ENCODE measurements around the gene TMEM134.
A peak's percentile ranks its signal among the peaks of the same experiment; 100 is the strongest.

TMEM134 gene

GRCh38 chr11:67419325-67420049, 49.6 kb downstream of the TMEM134 start:
- DNase-seq: no peak

GRCh38 chr11:67418476-67419281, 50.4 kb downstream of the TMEM134 start:
- peak in 2 of 4 experiments; percentile 30 to 39 for DNase-seq

DNA sequence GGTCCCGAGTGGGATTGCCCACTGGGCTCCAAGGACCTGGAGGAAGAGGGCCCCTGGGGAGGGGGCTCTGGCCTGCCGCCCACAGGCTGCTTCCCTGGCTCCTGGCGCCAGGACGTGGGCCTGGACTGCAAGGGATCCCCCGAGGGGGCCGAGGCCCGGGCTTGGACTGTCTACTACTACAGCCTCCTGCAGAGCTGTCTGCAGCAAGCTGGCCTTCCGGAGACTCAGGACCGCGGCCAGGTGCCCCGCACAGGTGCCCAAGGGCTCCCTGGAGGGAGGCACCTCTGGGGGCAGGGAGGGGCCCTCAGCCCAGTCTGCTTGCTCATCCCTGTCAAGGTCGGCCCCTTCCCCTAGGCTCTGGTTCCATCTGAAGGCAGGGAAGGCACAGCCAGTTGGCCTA, 51.6 kb downstream of the TMEM134 start:
- DNase-seq: no peak

DNA sequence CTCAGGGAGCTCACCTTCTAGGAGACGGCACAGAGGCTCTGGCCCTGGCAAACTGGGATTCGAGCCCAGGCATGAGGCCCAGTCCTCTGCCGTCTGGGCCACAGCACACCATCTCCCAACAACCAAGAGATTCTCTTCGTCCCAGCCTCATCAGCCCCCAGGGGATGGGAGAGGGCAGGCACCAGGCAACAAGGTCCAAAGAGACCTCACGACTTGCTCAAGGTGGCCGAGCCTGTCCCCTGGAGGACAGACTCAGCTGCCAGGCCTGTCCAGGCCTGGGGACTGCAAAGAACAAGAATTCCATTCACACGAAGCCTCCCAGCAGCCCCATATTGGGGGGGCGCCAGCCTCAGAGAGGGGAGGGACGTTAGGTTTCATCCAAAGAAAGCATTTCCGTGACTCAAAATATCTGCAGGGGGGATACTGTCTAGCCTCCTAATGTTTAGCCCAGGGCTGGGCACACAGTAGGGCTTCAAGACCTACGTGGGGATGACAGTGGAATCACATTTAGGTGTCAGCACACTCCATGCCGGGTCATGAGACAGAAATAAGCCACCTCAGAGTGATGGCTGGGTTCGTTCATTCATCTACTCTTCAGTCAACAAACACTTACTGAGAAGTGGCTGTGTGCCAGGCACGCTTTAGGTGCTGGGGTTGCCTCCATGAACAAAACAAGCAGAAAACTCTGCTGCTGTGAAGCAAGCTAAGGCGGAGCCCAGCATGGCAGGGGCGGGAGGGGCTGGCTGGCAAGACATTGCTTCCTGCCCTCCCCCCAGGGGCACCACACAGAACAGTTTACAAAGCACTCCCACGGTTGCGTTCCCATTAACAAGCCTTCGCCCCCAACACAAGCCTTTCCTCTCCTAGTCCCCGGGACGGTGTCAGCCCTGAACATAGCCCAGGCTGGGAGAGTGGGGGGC, 52.4 kb downstream of the TMEM134 start:
- peak in 3 of 4 experiments; percentile 26 to 83 (median 81) for DNase-seq

DNA sequence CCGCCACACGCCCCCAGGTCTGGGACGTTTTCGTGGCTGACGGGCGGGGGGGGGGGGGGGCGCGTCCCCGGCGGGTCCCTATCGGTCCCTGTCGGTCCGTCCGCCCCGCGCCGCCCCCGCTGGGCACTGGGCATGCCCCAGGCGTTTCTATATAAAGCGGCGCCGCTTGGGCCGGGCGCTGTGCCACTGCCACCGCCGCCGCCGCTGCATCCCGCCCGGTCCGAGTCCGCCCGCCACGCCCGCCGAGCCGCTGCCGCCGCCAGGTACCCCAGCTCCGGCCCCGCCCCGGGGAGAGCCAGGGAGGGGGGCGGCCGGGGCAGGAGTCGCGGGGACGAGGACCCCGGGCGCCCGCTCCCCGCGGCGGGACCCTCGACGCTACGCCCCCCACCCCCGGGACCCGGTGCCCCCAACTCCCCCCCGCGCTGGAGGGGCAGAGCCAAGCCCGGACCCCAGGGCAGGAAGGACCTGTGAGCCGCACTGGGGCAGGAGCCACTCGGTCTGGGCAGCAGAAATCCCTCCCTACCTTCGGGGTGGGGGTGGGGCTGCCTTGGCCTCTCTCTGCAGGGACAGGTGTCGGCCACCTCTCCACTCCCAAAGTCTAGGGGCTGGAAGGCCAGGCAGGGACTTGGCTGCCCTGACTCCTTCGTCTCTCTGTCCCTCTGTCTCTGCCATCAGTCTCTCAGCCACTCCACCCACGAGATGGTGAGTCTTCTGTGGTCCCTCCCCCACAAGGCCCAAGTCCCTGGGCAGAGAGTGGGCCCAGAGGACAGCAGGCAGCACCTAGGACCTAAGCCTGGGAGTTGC, 53.3 kb downstream of the TMEM134 start, which contains the start of gene CARNS1:
Gene CARNS1, plus strand, starts transcription at position 178 of the 804 bp plus-strand sequence. Its CDS starts 522 bp downstream, at position 700.
- no peak for DNase-seq

DNA sequence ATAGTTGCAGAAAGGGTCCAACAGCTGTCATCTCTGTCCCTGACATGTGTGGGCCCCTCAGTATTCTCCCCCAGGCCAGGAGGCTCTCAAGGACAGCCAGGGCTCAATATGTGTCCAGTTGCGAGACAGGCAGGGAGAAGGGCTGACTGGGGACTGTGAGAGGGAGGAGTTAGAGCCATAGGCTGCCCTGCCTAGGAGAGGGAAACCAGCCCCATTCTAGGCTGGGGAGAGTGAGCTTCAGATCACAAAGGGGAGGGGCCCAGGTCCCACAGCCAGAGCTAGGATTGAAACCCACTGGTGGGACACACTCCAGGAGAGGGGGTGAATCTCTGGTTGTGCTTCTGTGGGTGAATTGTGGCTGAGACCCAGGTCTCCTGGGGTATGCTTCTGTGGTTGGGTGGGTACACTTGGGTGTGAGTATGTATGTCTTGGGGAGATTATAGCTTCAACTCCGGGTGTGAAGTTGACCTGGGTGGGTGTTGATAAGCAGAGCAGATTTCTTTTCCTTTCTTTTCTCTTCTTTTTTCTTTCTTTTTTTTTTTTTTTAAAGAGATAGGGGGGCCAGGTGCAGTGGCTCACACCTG, 55.7 kb downstream of the TMEM134 start:
- DNase-seq: no peak

GRCh38 chr11:67412495-67413179, 56.4 kb downstream of the TMEM134 start:
- no peak for DNase-seq

DNA sequence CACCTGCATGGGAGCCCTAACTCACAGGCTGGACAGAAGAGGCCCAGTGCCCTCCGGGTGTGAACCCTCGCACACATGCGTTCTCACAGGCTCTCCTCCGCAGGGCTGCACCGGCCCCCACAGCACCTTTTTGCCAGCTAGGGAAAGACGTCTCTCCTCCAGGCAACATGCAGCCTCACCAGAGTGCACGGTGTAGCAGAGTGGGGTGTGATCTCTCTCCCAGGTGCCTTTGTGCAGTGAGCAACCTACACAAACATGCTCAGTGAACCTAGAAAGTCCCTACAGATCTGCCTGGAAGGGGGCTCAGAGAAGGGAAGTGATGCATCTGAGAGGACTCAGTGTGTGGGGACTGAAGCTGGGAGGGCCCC, 57.3 kb downstream of the TMEM134 start:
- no peak for DNase-seq
